ENCODE results near the gene SOWAHD. TPM values are rescaled to one million over a fixed set of nuclear protein-coding genes. Genes with fewer than 3 reads are reported as not detected.

The SOWAHD gene
- total and polyA plus RNA-seq, 4 donors, result 1.4 to 5.8 (median 3.0) TPM

DNA sequence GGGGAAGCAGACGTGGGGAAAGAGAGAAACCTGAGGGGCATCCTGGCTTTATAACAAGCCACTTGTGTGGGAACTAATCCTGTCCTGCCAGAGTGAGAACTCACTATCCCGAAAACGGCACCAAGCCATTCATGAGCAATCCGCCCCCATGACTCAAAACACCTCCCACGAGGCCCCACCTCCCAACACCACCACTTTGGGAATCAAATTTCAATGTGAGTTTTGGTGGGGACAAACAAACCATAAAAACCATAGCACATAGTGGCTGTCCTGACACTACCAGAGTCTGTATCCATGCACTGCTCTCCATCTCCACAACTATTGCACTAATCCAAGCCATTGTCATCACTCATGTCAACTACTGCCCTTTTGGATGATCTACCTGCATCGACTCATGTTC, 36.9 kb upstream of the SOWAHD start:
- Histone ChIP-seq H3K4me1 (ENCODE audit: control insufficient read depth in 5 of 5, insufficient read depth in 5 of 5, low read length in 5 of 5) (no peaks in the 10 kb centered on the region), H3K27me3 (ENCODE audit: control insufficient read depth in 3 of 3, insufficient read depth in 3 of 3, low read length in 2 of 3) (no peaks in the 10 kb centered on the region), H3K9ac (ENCODE audit: insufficient read depth in 1 of 2, low read length in 2 of 2) (no peak overlapping the region), H3K27ac (ENCODE audit: low read depth in 1 of 2, low read length in 1 of 2) (no peak overlapping the region), H3K9me3 (ENCODE audit: control insufficient read depth in 4 of 4, insufficient read depth in 3 of 4, low read length in 3 of 4) (no peaks in the 10 kb centered on the region), H3K36me3 (ENCODE audit: control insufficient read depth in 4 of 4, insufficient read depth in 4 of 4, low read length in 4 of 4) (no peaks in the 10 kb centered on the region), H3K4me3 (no peak overlapping the region)
- ATAC-seq (ENCODE audit: insufficient read depth, low FRiP score), result no peak
- WGBS, 2 donors, result 77 to 89% methylated on average over 6 of the region's 6 CpGs
- no peak for DNase-seq
- no peak for TF ChIP-seq CTCF (IDR thresholded peaks at IDR 0.05; ENCODE audit: control extremely low read depth, extremely low read depth)

GRCh38 chrX:119721926-119722325, 36.5 kb upstream of the SOWAHD start:
- DNase-seq (no peak), ATAC-seq (ENCODE audit: insufficient read depth, low FRiP score) (no peak)
- 79 to 82% methylated on average over 2 of the region's 2 CpGs for WGBS, 2 donors
- Histone ChIP-seq H3K9me3 (ENCODE audit: control insufficient read depth in 4 of 4, insufficient read depth in 3 of 4, low read length in 3 of 4) (no peaks in the 10 kb centered on the region), H3K27me3 (ENCODE audit: control insufficient read depth in 3 of 3, insufficient read depth in 3 of 3, low read length in 2 of 3) (no peaks in the 10 kb centered on the region), H3K27ac (ENCODE audit: low read depth in 1 of 2, low read length in 1 of 2) (no peak overlapping the region), H3K36me3 (ENCODE audit: control insufficient read depth in 4 of 4, insufficient read depth in 4 of 4, low read length in 4 of 4) (no peaks in the 10 kb centered on the region), H3K9ac (ENCODE audit: insufficient read depth in 1 of 2, low read length in 2 of 2) (no peak overlapping the region), H3K4me1 (ENCODE audit: control insufficient read depth in 5 of 5, insufficient read depth in 5 of 5, low read length in 5 of 5) (no peaks in the 10 kb centered on the region), H3K4me3 (no peak overlapping the region)
- TF ChIP-seq CTCF (IDR thresholded peaks at IDR 0.05; ENCODE audit: control extremely low read depth, extremely low read depth), result no peak

GRCh38 chrX:119726900-119727555, 31.4 kb upstream of the SOWAHD start:
- Histone ChIP-seq H3K27me3 (ENCODE audit: control insufficient read depth in 3 of 3, insufficient read depth in 3 of 3, low read length in 2 of 3) (no peaks in the 10 kb centered on the region), H3K4me3 (no peak overlapping the region), H3K9me3 (ENCODE audit: control insufficient read depth in 4 of 4, insufficient read depth in 3 of 4, low read length in 3 of 4) (peaks cover 0 to 2% (median 0%) of the 10 kb centered on the region in 4 donors), H3K4me1 (ENCODE audit: control insufficient read depth in 5 of 5, insufficient read depth in 5 of 5, low read length in 5 of 5) (no peaks in the 10 kb centered on the region), H3K36me3 (ENCODE audit: control insufficient read depth in 4 of 4, insufficient read depth in 4 of 4, low read length in 4 of 4) (no peaks in the 10 kb centered on the region), H3K27ac (ENCODE audit: low read depth in 1 of 2, low read length in 1 of 2) (no peak overlapping the region), H3K9ac (ENCODE audit: insufficient read depth in 1 of 2, low read length in 2 of 2) (no peak overlapping the region)
- ATAC-seq (ENCODE audit: insufficient read depth, low FRiP score) (no peak), DNase-seq (no peak)
- TF ChIP-seq CTCF (IDR thresholded peaks at IDR 0.05; ENCODE audit: control extremely low read depth, extremely low read depth), result no peak
- 63 to 82% methylated on average over 7 of the region's 7 CpGs for WGBS, 2 donors

GRCh38 chrX:119728487-119728886, 29.9 kb upstream of the SOWAHD start:
- peaks cover 0 to 2% (median 0%) of the 10 kb centered on the region in 4 donors for H3K9me3 ChIP-seq (ENCODE audit: control insufficient read depth in 4 of 4, insufficient read depth in 3 of 4, low read length in 3 of 4)
- H3K4me3 ChIP-seq, result no peak overlapping the region
- DNase-seq (no peak), ATAC-seq (ENCODE audit: insufficient read depth, low FRiP score) (no peak)
- WGBS, 2 donors, result 53 to 64% methylated on average over 4 to 5 of the region's 5 CpGs
- no peaks in the 10 kb centered on the region for H3K27me3 ChIP-seq (ENCODE audit: control insufficient read depth in 3 of 3, insufficient read depth in 3 of 3, low read length in 2 of 3)
- no peak for TF ChIP-seq CTCF (IDR thresholded peaks at IDR 0.05; ENCODE audit: control extremely low read depth, extremely low read depth)
- H3K9ac ChIP-seq (ENCODE audit: insufficient read depth in 1 of 2, low read length in 2 of 2), result no peak overlapping the region
- no peaks in the 10 kb centered on the region for H3K36me3 ChIP-seq (ENCODE audit: control insufficient read depth in 4 of 4, insufficient read depth in 4 of 4, low read length in 4 of 4)
- H3K4me1 ChIP-seq (ENCODE audit: control insufficient read depth in 5 of 5, insufficient read depth in 5 of 5, low read length in 5 of 5), result no peaks in the 10 kb centered on the region
- H3K27ac ChIP-seq (ENCODE audit: low read depth in 1 of 2, low read length in 1 of 2), result no peak overlapping the region
